HG03432 (cell line): ENCODE data around the gene HCN1.
"Not testable (repeated sequence)": the region's sequence is repeated elsewhere in the genome, so short reads cannot be mapped to it uniquely, and the experiment has no call there.

Experiments
- ATAC-seq: cut with Tn5 transposase; IDR thresholded peaks from one replicate; pipeline ENCODE4 v1.9.1; 2021; ENCODE audit warnings: mild to moderate bottlenecking, moderate library complexity; ENCODE audit not compliant: unreplicated experiment

Gene HCN1

GRCh38 chr5:45437752-45438151 lies 258.4 kb downstream of the HCN1 start:
- no peak for ATAC-seq

- no peak for ATAC-seq
Observed at GRCh38 chr5:45417285-45417998, 278.7 kb downstream of the HCN1 start.

- ATAC-seq: no peak
Observed at GRCh38 chr5:45414620-45415573, 281.3 kb downstream of the HCN1 start.

GRCh38 chr5:45411971-45412612 lies 284.1 kb downstream of the HCN1 start:
- no peak for ATAC-seq

DNA sequence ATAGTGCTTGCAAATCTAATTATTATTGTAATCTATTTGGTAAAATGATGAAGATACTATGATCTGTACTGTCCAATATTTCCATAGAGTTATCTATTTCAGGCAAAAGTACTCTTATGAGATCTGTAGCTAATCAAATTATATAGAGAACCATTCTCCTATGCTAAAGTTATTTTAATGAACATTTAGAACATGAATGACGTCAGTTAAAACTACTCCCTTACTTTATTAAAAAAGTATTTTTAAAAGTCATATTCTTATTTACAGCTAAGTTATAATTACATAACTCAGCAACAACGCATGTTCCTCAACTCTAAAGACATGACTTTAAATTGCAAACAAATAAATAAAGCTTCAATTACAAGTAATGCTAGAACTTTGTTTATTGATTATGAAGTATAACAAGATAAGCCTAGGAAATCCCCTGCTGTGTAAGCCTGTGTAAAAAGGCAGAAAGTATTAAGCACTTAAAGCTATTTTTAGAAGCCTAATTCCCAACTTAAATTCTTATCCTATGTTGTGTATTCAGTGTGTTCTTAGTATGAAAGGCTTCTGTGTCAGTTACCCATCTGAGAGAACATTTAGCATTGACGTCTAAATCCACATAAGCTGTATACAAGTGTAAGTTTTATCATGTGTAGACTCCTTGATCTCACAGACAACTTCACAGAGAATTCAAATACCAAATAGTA lies 285.7 kb downstream of the HCN1 start:
- ATAC-seq: no peak

DNA sequence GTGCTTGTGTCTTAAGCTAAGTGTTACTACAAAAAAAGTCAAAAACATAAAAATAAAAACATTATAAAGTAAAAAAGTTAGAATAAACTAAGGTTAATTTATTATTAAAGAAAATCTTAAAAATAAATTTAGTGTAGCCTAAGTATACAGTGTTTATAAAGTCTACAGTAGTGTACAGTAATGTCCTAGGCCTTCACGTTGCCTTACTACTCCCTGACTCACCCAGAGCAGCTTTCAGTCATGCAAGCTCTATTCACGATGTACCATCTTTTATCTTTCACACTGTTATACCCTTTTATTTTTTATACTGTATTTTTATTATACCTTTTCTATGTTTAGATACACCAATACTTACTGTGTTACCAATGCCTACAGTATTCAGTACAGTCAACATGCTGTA lies 288.1 kb downstream of the HCN1 start:
- no peak for ATAC-seq

GRCh38 chr5:45402804-45403455 lies 293.2 kb downstream of the HCN1 start:
- no peak for ATAC-seq

GRCh38 chr5:45399041-45399440 lies 297.1 kb downstream of the HCN1 start:
- ATAC-seq: no peak

DNA sequence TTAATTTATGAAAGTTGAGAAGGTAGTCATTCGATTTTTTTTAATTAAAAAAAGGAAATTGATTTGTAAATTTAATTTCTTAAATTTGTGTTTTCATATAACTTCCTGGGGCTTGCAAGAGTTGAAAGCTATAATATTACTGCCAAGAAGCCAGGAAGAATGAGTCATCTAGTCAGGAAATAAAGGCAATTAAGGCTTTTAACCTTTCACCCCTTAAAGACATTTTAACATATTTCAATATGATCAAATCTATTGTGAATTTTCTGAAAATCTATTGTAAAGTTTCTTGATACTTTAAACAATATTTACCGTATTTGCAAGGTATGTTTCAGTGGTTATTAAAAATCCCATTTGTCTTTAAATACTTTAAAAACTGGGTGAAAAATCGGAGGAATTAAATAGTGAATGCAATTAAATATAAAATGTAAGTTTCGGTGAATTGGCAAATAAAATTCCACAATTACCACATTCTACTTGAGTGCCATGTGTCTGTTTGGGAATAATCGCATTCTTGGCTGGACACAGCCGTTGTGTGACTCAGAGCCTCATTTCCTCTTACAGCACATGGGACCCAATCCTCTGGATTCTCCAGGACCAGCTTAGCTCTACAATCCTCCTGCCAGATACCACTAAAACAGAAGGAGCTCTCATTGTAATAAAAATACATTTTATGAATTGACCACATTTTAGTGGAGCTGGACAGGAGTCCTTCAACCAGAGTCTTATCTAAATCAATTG lies 310.7 kb downstream of the HCN1 start:
- ATAC-seq: no peak

DNA sequence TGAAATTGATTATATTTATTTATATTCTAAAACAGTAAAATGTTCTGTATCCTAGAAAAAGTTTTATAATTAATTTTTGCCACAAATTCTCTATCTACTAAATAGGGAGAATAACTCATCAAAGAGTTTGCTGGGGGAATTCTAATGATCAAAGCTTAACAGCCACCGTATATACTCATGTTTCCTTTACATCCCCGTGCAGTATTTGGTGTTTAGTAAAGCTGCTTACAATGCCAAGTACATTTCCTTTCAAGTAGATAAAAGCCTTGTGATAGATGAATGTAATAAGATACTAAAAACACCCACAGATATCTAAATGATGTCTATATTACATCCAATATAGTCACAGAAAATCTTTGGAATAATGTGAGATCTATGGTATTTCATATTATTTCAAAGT lies 312.2 kb downstream of the HCN1 start:
- ATAC-seq: no peak

DNA sequence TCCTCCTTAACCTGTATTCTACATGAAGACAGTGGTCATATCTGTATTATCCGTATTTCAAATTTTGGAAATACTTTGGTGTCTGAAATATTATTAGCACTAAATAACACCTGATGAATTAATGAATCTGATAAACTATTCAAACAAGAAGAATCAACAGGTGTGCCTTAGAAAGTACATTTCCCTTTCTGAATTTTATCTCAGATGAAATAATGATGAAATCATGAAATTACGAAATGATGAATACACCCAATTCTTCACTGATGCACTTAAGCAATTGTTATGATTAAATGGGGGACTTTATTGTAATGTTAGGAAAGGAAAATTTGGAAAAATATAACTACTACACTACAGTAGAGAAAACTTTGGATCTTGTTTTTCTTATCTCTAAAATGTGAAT lies 313.6 kb downstream of the HCN1 start:
- no peak for ATAC-seq

DNA sequence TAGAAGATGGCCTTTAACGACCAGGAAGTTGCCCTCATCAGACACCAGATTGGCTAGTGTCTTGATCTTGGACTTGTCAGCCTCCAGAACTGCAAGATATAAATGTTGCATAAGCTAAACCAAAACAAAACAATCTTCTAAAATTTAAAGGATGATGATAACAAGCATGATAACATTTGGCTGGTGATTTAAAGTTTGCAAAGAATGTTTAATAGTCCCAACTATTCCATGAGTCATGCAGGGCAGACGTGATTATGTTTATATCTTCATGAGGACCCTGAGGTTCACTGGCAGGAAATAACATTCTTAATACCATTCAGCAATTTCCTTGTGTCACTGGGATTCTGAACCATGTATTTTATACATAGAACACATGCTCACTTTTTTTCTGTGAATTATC lies 319.8 kb downstream of the HCN1 start:
- ATAC-seq: no peak

- no peak for ATAC-seq
Observed at GRCh38 chr5:45372629-45373028, 323.6 kb downstream of the HCN1 start.

DNA sequence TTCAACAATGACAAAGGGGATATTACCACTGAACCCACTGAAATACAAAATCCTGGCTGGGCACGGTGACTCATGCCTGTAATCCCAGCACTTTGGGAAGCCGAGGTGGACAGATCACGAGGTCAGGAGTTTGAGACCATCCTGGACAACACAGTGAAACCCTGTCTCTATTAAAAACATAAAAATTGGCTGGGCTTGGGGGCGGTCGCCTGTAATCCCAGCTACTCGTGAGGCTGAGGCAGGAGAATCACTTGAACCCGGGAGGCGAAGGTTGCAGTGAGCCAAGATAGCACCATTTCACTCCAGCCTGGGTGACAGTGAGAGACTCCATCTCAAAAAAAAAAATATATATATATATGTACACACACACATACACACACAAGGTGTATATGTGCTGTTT lies 324.8 kb downstream of the HCN1 start:
- ATAC-seq: not testable (repeated sequence)

DNA sequence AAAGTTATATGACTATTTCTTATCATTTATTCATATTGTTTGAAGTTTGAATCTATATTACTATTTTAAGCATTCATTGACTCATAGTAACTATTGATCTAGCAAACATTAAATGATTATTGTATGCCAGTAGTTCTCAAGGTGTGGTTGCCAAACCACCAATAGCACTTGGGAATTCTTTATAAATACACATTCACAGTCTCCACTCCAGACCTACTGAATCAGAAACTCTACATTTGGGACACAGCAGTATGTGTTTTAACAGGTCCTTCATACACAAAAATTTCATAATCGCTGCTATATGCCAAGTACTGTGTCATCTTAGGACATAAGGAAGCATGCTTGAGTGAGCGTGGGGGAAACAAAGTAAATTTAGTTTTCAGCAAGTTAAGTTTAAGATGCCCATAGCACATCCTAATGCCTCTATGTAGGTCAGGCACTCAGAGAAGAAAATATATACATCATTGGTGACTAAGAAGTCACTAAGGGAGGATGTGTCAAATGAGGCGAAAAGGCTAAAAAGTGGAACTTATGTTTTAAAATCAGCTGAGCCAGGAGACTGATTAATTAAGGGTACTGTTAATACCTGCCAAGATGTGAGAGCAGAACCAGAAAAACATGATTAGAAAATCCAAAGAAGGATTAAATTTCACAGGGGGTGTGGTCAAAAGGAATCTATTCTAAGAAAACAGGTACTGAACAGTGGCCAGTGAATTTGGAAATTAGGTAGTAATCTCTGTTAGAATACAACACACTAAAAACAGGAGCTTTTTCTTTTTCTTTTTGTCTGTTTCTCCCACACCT lies 340.8 kb downstream of the HCN1 start:
- ATAC-seq: no peak

- no peak for ATAC-seq
Observed at GRCh38 chr5:45336464-45336863, 359.7 kb downstream of the HCN1 start.

- ATAC-seq: no peak
Observed at GRCh38 chr5:45335978-45336377, 360.2 kb downstream of the HCN1 start.

DNA sequence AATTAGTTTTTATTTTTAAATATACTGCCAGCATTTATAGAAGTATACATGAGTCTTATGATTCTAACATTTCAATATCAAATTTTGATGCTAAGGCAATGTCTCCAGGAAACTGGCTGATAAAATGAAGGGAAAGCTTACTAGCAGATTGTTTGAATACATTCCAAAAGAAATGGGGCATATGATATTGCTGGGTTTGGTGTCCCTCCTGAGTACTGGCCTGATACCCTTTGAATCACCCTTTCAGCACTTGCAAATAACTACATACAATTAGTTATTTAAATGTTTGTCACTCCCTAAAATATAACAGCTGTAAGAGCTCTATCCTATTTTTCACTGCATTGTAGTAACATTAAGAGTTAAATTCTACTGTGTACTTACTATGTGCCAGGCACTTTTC lies 360.8 kb downstream of the HCN1 start:
- no peak for ATAC-seq

- ATAC-seq: no peak
Observed at GRCh38 chr5:45334939-45335338, 361.2 kb downstream of the HCN1 start.
